Naive thymus-derived CD4-positive, alpha-beta T cell (primary cell): ENCODE results near the gene CDK16. TPM values are rescaled to one million over a fixed set of nuclear protein-coding genes. Genes with fewer than 3 reads are reported as not detected.

Experiments used
- ATAC-seq: fragments of 150-1000 bp; cut with Tn5 transposase; 2 replicates; pipeline ENCODE4 v1.10.0; 2021; ENCODE audit warnings: mild to moderate bottlenecking, moderate library complexity
- CTCF ChIA-PET: fragments of 350-600 bp; sonication (Branson Sonifier 250); formaldehyde crosslinking; loops from one replicate; lab custom pipeline; 2021; ENCODE audit warnings: antibody characterized with exemption; lab: Charles Lee
- POLR2A ChIA-PET: fragments of 350-600 bp; sonication (Branson Sonifier 250); formaldehyde crosslinking; loops from one replicate; lab custom pipeline; 2021; ENCODE audit warnings: antibody characterized with exemption, inconsistent platforms; lab: Charles Lee
- DNase-seq, 9 donors: peaks; one replicate each; pipeline versions ENCODE4 v3.0.0 to v3.0.0-alpha.2; 2020 to 2022; ENCODE audit warnings: mixed read lengths in 1 of 9
- H3K27ac ChIP-seq: one replicate; pipeline ENCODE4 v1.7.0; 2013; ENCODE audit warnings: mild to moderate bottlenecking, low read depth, low read length, moderate library complexity
- H3K27me3 ChIP-seq, 2 donors: one replicate each; pipeline ENCODE4 v1.7.0; 2013; ENCODE audit warnings: low read length in 2 of 2, mild to moderate bottlenecking in 2 of 2, moderate library complexity in 2 of 2; ENCODE audit not compliant: control insufficient read depth in 2 of 2, insufficient read depth in 2 of 2
- H3K36me3 ChIP-seq, 3 experiments: 1 replicate in 2 of 3; 2 replicates in 1 of 3; pipeline ENCODE4 v1.7.0; 2013; ENCODE audit warnings: low read length in 3 of 3, mild to moderate bottlenecking in 3 of 3, moderate library complexity in 1 of 3; ENCODE audit not compliant: insufficient read depth in 3 of 3, control insufficient read depth in 2 of 3
- H3K4me1 ChIP-seq, 2 donors: one replicate each; pipeline ENCODE4 v1.7.0; 2013; ENCODE audit warnings: low read length in 2 of 2, mild to moderate bottlenecking in 2 of 2, moderate library complexity in 1 of 2; ENCODE audit not compliant: control insufficient read depth in 2 of 2, insufficient read depth in 2 of 2
- H3K4me3 ChIP-seq: 2 replicates; pipeline ENCODE4 v1.7.0; 2013; ENCODE audit warnings: mild to moderate bottlenecking, low read length
- H3K9me3 ChIP-seq, 3 experiments: 1 replicate in 2 of 3; 2 replicates in 1 of 3; pipeline ENCODE4 v1.7.0; 2013; ENCODE audit warnings: low read length in 3 of 3; ENCODE audit not compliant: control insufficient read depth in 2 of 3
- H3K27ac Mint-ChIP-seq, 9 donors: one replicate each; pipeline ENCODE4 v1.8.0; 2020 to 2022; ENCODE audit warnings: mixed read lengths in 9 of 9, mild to moderate bottlenecking in 8 of 9, moderate library complexity in 5 of 9, inconsistent platforms in 2 of 9
- H3K27me3 Mint-ChIP-seq, 5 donors: one replicate each; pipeline ENCODE4 v1.8.0; 2021 to 2022; ENCODE audit warnings: mixed read lengths in 5 of 5, mild to moderate bottlenecking in 1 of 5
- H3K36me3 Mint-ChIP-seq, 5 donors: one replicate each; pipeline ENCODE4 v1.8.0; 2020 to 2022; ENCODE audit warnings: mixed read lengths in 5 of 5, mild to moderate bottlenecking in 3 of 5, inconsistent platforms in 1 of 5
- H3K4me1 Mint-ChIP-seq, 7 donors: one replicate each; pipeline ENCODE4 v1.8.0; 2020 to 2022; ENCODE audit warnings: mixed read lengths in 7 of 7, mild to moderate bottlenecking in 3 of 7, inconsistent platforms in 1 of 7
- H3K4me3 Mint-ChIP-seq, 10 donors: one replicate each; pipeline ENCODE4 v1.8.0; 2020 to 2022; ENCODE audit warnings: mild to moderate bottlenecking in 10 of 10, mixed read lengths in 10 of 10, moderate library complexity in 6 of 10, inconsistent platforms in 2 of 10
- H3K9me3 Mint-ChIP-seq, 11 donors: one replicate each; pipeline ENCODE4 v1.8.0; 2020 to 2022; ENCODE audit warnings: mixed read lengths in 11 of 11, mild to moderate bottlenecking in 4 of 11, inconsistent platforms in 1 of 11, moderate library complexity in 1 of 11
- intact Hi-C, 2 donors: fragments of 100-400 bp; cut with micrococcal nuclease; formaldehyde crosslinking; loops; one replicate each; pipeline ENCODE4 v1.15.1; 2023
- polyA plus RNA-seq, 2 donors: library from polyadenylated mRNA; unstranded; fragments of 300-500 nt; fragmentation: Illumina TruSeq; gene quantifications; one replicate each; pipeline ENCODE4 v1.2.3, GENCODE V29; 2021
- total RNA-seq, 6 experiments: library from RNA in 5 of 6; stranded (reverse) in 5 of 6; gene quantifications; 1 replicate in 5 of 6; 2 replicates in 1 of 6; pipeline ENCODE4 v1.2.3 and lab custom pipeline; 2021 to 2026

The CDK16 gene
- total and polyA plus RNA-seq, 7 experiments from 2014 or later, result 6.4 to 112 (median 61.6) TPM

- Mint-ChIP-seq H3K4me3 (peak overlapping the region; percentile 86 to 96 (median 93)), H3K4me1 (peaks cover 12 to 47% (median 36%) of the 10 kb centered on the region in 7 donors), H3K27ac (peak overlapping the region; percentile 79 to 95 (median 92)), H3K27me3 (no peaks in the 10 kb centered on the region), H3K36me3 (peaks cover 0 to 10% (median 3%) of the 10 kb centered on the region in 5 donors), H3K9me3 (no peaks in the 10 kb centered on the region)
- peak overlapping the region; percentile 79 for H3K27ac ChIP-seq
- peaks cover 0 to 18% (median 0%) of the 10 kb centered on the region in 3 experiments for H3K36me3 ChIP-seq
- H3K4me1 ChIP-seq, result peaks cover 5 to 6% of the 10 kb centered on the region in 2 donors
- H3K27me3 ChIP-seq, result no peaks in the 10 kb centered on the region
- H3K9me3 ChIP-seq, result no peaks in the 10 kb centered on the region
- ChIA-PET POLR2A (interaction anchor here (0.8 to 2.9 kb wide), 9 partner anchors 28 to 1768 kb away, joined by 3 to 25 read pairs (median 8); partner anchors contain the start of genes CDK16, NDUFB11, RBM10 and USP11), CTCF (interaction anchor here (0.6 to 2.1 kb wide), 5 partner anchors 46 to 809 kb away, joined by 3 to 11 read pairs (median 5); partner anchors contain the start of genes NDUFB11 and RBM10)
- ATAC-seq, result peak; percentile 87
- peak overlapping the region; percentile 60 for H3K4me3 ChIP-seq
- peak; percentile 43 to 85 (median 76) for DNase-seq
- intact Hi-C loops, result loop anchor here (1.0 to 10.0 kb wide), 9 partner anchors 46 to 837 kb away; partner anchors contain the start of genes NDUFB11 (in 2 of the 2), ARAF (in 1 of the 2), ELK1 (in 1 of the 2) and SLC9A7 (in 1 of the 2)
These were observed 27.8 kb upstream of the CDK16 start for GRCh38 chrX:47190445-47191269.

GRCh38 chrX:47191331-47191730 is 27.1 kb upstream of the CDK16 start:
- POLR2A ChIA-PET, result interaction anchor here (0.7 to 2.9 kb wide), 8 partner anchors 28 to 332 kb away, joined by 3 to 25 read pairs (median 11); partner anchors contain the start of genes CDK16, NDUFB11, RBM10 and USP11
- peaks cover 0 to 2% (median 0%) of the 10 kb centered on the region in 11 donors for H3K9me3 Mint-ChIP-seq
- peaks cover 18 to 54% (median 42%) of the 10 kb centered on the region in 7 donors for H3K4me1 Mint-ChIP-seq

DNA sequence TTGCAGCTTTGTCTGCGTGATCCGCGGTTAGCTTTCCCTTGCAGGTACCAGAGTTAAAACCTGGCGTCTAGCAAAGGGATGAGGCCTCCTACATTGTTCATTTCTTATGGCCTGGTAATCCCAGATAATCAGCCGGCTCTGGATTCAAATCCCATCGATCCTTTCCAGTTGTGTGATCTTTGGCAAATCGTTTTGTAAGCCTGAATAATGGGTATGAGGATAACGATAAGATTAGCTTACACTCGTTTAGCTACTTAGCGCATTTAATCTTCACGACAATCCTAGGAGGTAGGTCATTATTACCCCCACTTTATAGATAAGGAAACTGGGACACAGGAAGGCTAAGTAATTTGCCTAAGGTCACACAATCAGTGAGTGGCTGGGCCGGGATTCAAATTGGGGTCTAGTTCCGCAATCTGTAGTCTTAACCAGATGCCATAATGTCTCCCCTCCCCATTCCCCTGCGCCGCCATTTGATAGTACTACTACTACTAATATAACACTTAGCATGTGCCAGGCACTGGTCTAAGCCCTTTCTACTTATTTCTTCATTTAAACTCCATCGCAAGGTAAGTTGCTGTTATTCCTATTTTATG is 26.6 kb upstream of the CDK16 start:
- H3K4me1 ChIP-seq, result peaks cover 16 to 19% of the 10 kb centered on the region in 2 donors
- Mint-ChIP-seq H3K27me3 (no peaks in the 10 kb centered on the region), H3K4me1 (peaks cover 19 to 59% (median 48%) of the 10 kb centered on the region in 7 donors), H3K27ac (peak overlapping the region in 7 of 9 donors; percentile 79 to 95 (median 92)), H3K36me3 (peaks cover 0 to 14% (median 0%) of the 10 kb centered on the region in 5 donors), H3K4me3 (peak overlapping the region; percentile 86 to 96 (median 93)), H3K9me3 (peaks cover 0 to 2% (median 0%) of the 10 kb centered on the region in 11 donors)
- H3K27ac ChIP-seq, result peak overlapping the region; percentile 79
- intact Hi-C loops, result loop anchor here (2.0 to 10.0 kb wide), 7 partner anchors 65 to 835 kb away; partner anchors contain the start of genes SLC9A7 (in 1 of the 2), UXT (in 1 of the 2) and ZNF81 (in 1 of the 2)
- no peaks in the 10 kb centered on the region for H3K27me3 ChIP-seq
- DNase-seq (no peak), ATAC-seq (no peak)
- POLR2A ChIA-PET, result interaction anchor here (0.7 to 2.9 kb wide), 6 partner anchors 41 to 332 kb away, joined by 3 to 25 read pairs (median 9); partner anchors contain the start of genes NDUFB11, RBM10 and USP11
- H3K9me3 ChIP-seq, result no peaks in the 10 kb centered on the region
- peaks cover 0 to 6% (median 0%) of the 10 kb centered on the region in 3 experiments for H3K36me3 ChIP-seq
- CTCF ChIA-PET, result interaction anchor here (1.4 to 2.1 kb wide), 3 partner anchors 191 to 332 kb away, joined by 5 to 11 read pairs (median 6); no protein-coding TSS in a partner anchor
- peak overlapping the region; percentile 60 for H3K4me3 ChIP-seq

More at GRCh38 chrX:47191331-47191730, 27.1 kb upstream of the CDK16 start:
- H3K36me3 Mint-ChIP-seq, result peaks cover 0 to 13% (median 0%) of the 10 kb centered on the region in 5 donors
- peak overlapping the region; percentile 79 to 95 (median 92) for H3K27ac Mint-ChIP-seq
- intact Hi-C loops, result loop anchor here (5.0 to 10.0 kb wide), 6 partner anchors 64 to 836 kb away; partner anchors contain the start of genes SLC9A7 (in 1 of the 2) and ZNF81 (in 1 of the 2)
- H3K4me3 Mint-ChIP-seq, result peak overlapping the region; percentile 86 to 96 (median 93)
- CTCF ChIA-PET, result interaction anchor here (0.6 to 2.1 kb wide), 5 partner anchors 46 to 808 kb away, joined by 3 to 11 read pairs (median 5); partner anchors contain the start of genes NDUFB11 and RBM10
- peak in 8 of 9 donors; percentile 8 to 34 (median 25) for DNase-seq
- peak overlapping the region; percentile 79 for H3K27ac ChIP-seq
- peaks cover 0 to 11% (median 0%) of the 10 kb centered on the region in 3 experiments for H3K36me3 ChIP-seq
- no peaks in the 10 kb centered on the region for H3K27me3 ChIP-seq
- H3K4me3 ChIP-seq, result peak overlapping the region; percentile 60
- H3K9me3 ChIP-seq, result no peaks in the 10 kb centered on the region
- H3K4me1 ChIP-seq, result peaks cover 12 to 13% of the 10 kb centered on the region in 2 donors
- no peak for ATAC-seq
- H3K27me3 Mint-ChIP-seq, result no peaks in the 10 kb centered on the region

DNA sequence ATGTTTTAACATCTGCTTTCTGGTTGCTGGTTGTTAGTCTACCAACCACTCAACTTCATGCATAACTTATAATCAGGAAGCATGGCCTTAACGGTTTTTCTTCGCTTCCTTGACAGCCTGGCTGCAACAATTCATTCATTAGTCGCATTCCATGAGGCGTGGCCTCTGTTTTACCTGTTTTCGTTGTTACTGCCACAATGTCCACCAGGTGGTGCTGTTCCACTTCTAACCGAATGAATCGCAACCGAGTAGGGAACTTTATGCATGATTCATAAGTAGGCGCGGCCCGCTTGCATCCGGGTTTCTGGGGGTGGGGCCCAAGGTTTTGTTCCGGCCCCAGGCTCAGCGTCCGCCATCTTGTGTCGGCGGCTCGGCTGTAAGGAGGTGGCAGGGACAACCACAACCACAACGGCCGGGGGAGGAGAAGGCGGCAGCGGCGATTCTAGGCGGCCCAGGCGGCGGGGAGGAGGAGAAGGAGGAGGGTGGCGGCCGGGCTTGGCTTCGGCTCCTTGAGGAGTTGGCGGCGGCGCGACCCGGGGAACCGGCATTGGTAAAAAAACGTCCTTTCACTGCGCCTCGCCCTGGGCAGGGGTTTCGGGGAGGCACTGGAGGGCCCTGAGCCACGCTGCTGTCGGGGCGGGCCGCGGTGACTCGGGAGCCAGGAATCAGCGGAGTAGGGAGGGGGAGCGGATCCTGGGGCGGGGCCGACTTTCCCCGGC is 24.8 kb upstream of the CDK16 start, which contains the start of gene UBA1:
Gene UBA1, plus strand, starts transcription at position 355 of the 719 bp plus-strand sequence. CDS start 4,974 bp downstream, outside the sequence.
- ChIA-PET POLR2A (interaction anchor here (0.6 to 1.9 kb wide), 7 partner anchors 24 to 191 kb away, joined by 3 to 8 read pairs (median 4); partner anchors contain the start of genes CDK16, NDUFB11, RBM10 and USP11), CTCF (interaction anchor here (0.5 to 1.4 kb wide), 5 partner anchors 190 to 330 kb away, joined by 3 to 8 read pairs (median 3); no protein-coding TSS in a partner anchor)
- ATAC-seq (peak; percentile 89), DNase-seq (peak; percentile 69 to 97 (median 95))
- H3K27me3 ChIP-seq, result no peaks in the 10 kb centered on the region
- peak within 1 kb of the TSS; percentile 95 to 100 (median 98) for H3K27ac Mint-ChIP-seq
- peaks cover 0 to 13% (median 8%) of the 10 kb centered on the region in 3 experiments for H3K36me3 ChIP-seq
- peak within 1 kb of the TSS; percentile 82 for H3K4me3 ChIP-seq
- peaks cover 19 to 77% (median 53%) of the 10 kb centered on the region in 7 donors for H3K4me1 Mint-ChIP-seq
- H3K4me3 Mint-ChIP-seq, result peak within 1 kb of the TSS; percentile 94 to 100 (median 98)
- intact Hi-C loops, result loop anchor here (1.0 to 10.0 kb wide), 19 partner anchors 24 to 834 kb away; partner anchors contain the start of genes USP11 (in 2 of the 2), CDK16 (in 1 of the 2), SLC9A7 (in 1 of the 2) and UXT (in 1 of the 2)
- H3K9me3 ChIP-seq, result no peaks in the 10 kb centered on the region
- no peaks in the 10 kb centered on the region for H3K27me3 Mint-ChIP-seq
- H3K4me1 ChIP-seq, result peaks cover 16 to 25% of the 10 kb centered on the region in 2 donors
- H3K36me3 Mint-ChIP-seq, result peaks cover 0 to 26% (median 0%) of the 10 kb centered on the region in 5 donors
- peak within 1 kb of the TSS; percentile 94 for H3K27ac ChIP-seq
- peaks cover 0 to 2% (median 0%) of the 10 kb centered on the region in 11 donors for H3K9me3 Mint-ChIP-seq

- intact Hi-C loops, result loop anchor here (5.0 to 10.0 kb wide), 6 partner anchors 67 to 833 kb away; partner anchors contain the start of genes SLC9A7 (in 1 of the 2) and ZNF81 (in 1 of the 2)
- H3K9me3 Mint-ChIP-seq, result peaks cover 0 to 2% (median 0%) of the 10 kb centered on the region in 11 donors
- H3K27me3 Mint-ChIP-seq, result no peaks in the 10 kb centered on the region
- peaks cover 0 to 32% (median 0%) of the 10 kb centered on the region in 5 donors for H3K36me3 Mint-ChIP-seq
- Histone ChIP-seq H3K4me3 (peak overlapping the region; percentile 82), H3K9me3 (no peaks in the 10 kb centered on the region), H3K36me3 (peaks cover 0 to 20% (median 14%) of the 10 kb centered on the region in 3 experiments), H3K27me3 (no peaks in the 10 kb centered on the region), H3K4me1 (peaks cover 16 to 25% of the 10 kb centered on the region in 2 donors), H3K27ac (peak overlapping the region; percentile 94)
- peak overlapping the region; percentile 92 to 100 (median 98) for H3K27ac Mint-ChIP-seq
- peak overlapping the region; percentile 94 to 100 (median 98) for H3K4me3 Mint-ChIP-seq
- DNase-seq (no peak), ATAC-seq (no peak)
- H3K4me1 Mint-ChIP-seq, result peaks cover 19 to 80% (median 51%) of the 10 kb centered on the region in 7 donors
- ChIA-PET POLR2A (interaction anchor here (0.8 to 1.9 kb wide), 8 partner anchors 13 to 191 kb away, joined by 3 to 8 read pairs (median 4); partner anchors contain the start of genes CDK16, NDUFB11, RBM10 and USP11), CTCF (interaction anchor here (0.5 to 1.2 kb wide), 5 partner anchors 188 to 289 kb away, joined by 3 to 8 read pairs (median 3); no protein-coding TSS in a partner anchor)
These were observed 24.2 kb upstream of the CDK16 start for GRCh38 chrX:47194194-47194787.
